T-helper 1 cell treated with Interleukin-12 subunit alpha and Interleukin-12 subunit beta and Interleukin-4 antibody, amounts not matched to agents 30 μg/mL and 1 μg/mL, for 36 hours (primary cell): Measurements from ENCODE around the gene SNX3.
"Not testable (repeated sequence)": the region's sequence is repeated elsewhere in the genome, so short reads cannot be mapped to it uniquely, and the experiment has no call there.

Experiments used
- H3K27ac Mint-ChIP-seq: one replicate; pipeline ENCODE4 v1.8.0; 2021; ENCODE audit warnings: mild to moderate bottlenecking, mixed read lengths
- H3K27me3 Mint-ChIP-seq: one replicate; pipeline ENCODE4 v1.8.0; 2021; ENCODE audit warnings: low read depth, mixed read lengths
- H3K36me3 Mint-ChIP-seq: one replicate; pipeline ENCODE4 v1.8.0; 2021; ENCODE audit warnings: low read depth, mixed read lengths
- H3K4me1 Mint-ChIP-seq: one replicate; pipeline ENCODE4 v1.8.0; 2021; ENCODE audit warnings: low read depth, mixed read lengths
- H3K4me3 Mint-ChIP-seq: one replicate; pipeline ENCODE4 v1.8.0; 2021; ENCODE audit warnings: mild to moderate bottlenecking, moderate library complexity, mixed read lengths
- H3K9me3 Mint-ChIP-seq: one replicate; pipeline ENCODE4 v1.8.0; 2021; ENCODE audit warnings: mixed read lengths

SNX3 gene

DNA sequence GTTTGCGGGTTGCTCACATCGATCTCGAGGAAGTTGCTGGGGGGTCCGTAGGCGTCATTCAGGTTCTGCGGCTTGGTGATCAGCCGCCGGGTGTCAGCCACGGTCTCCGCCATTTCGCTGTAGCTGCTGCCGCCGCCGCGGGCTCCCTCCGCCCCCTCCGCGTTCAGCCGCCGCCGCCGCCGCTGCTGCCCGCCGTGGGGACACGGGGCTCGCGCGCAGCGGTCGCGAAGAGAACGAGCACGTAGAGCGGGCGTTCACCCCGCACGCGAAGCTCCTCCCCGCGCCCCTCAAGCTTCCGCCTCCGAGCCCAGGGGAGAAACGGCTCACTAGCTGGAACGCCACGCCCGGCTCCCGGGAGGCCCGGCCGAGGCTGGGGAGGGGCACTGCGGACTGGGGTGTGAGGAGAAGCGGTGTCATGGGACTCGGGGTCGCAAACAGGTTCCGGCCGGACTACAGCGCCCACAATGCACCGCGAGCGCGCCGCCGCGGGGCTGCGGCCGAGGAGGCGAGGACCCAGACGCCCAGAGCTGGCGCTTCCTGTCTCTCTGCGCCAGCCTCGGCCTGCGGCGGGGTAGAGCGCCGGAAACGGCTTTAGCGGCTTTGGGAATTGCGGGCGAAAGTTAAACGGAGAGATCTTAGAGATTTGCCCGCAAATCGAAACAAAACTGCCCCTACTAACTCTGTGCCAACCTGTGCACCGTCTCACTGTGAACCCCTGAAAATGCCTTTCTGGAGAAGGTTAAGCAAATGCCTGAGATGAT, at the start of gene SNX3:
Gene SNX3 (minus strand): TSS at position 232 of the 761 bp plus-strand sequence. CDS start 119 bp downstream, at position 113.
- Mint-ChIP-seq H3K4me1 (peaks cover 19% of the 10 kb centered on the region), H3K9me3 (no peaks in the 10 kb centered on the region)

GRCh38 chr6:108309844-108310243, 49.0 kb upstream of the SNX3 start:
- Mint-ChIP-seq H3K4me1 (peaks cover 4% of the 10 kb centered on the region), H3K36me3 (no peaks in the 10 kb centered on the region)

More for the DNA sequence above, at the start of gene SNX3:
- Mint-ChIP-seq H3K27ac (peak within 1 kb of the TSS; percentile 85), H3K36me3 (peaks cover 5% of the 10 kb centered on the region), H3K4me3 (peak within 1 kb of the TSS; percentile 75), H3K27me3 (peaks cover 11% of the 10 kb centered on the region)

GRCh38 chr6:108308641-108309040, 47.8 kb upstream of the SNX3 start:
- H3K4me1 Mint-ChIP-seq, H3K9me3 Mint-ChIP-seq, H3K27me3 Mint-ChIP-seq, H3K27ac Mint-ChIP-seq, H3K36me3 Mint-ChIP-seq, H3K4me3 Mint-ChIP-seq: not testable (repeated sequence)

More at GRCh38 chr6:108309844-108310243, 49.0 kb upstream of the SNX3 start:
- H3K9me3 Mint-ChIP-seq, result no peaks in the 10 kb centered on the region
- no peak overlapping the region for H3K27ac Mint-ChIP-seq
- no peaks in the 10 kb centered on the region for H3K27me3 Mint-ChIP-seq
- no peak overlapping the region for H3K4me3 Mint-ChIP-seq

GRCh38 chr6:108304646-108305045, 43.8 kb upstream of the SNX3 start:
- no peaks in the 10 kb centered on the region for H3K36me3 Mint-ChIP-seq
- H3K27me3 Mint-ChIP-seq, result peaks cover 5% of the 10 kb centered on the region
- H3K4me1 Mint-ChIP-seq, result peaks cover 5% of the 10 kb centered on the region
- no peaks in the 10 kb centered on the region for H3K9me3 Mint-ChIP-seq
- no peak overlapping the region for H3K27ac Mint-ChIP-seq
- no peak overlapping the region for H3K4me3 Mint-ChIP-seq

- Mint-ChIP-seq H3K4me3 (no peak overlapping the region), H3K27me3 (peaks cover 5% of the 10 kb centered on the region), H3K4me1 (peaks cover 10% of the 10 kb centered on the region), H3K27ac (no peak overlapping the region), H3K9me3 (no peaks in the 10 kb centered on the region), H3K36me3 (no peaks in the 10 kb centered on the region)
Observed at GRCh38 chr6:108302386-108302785, 41.5 kb upstream of the SNX3 start.

DNA sequence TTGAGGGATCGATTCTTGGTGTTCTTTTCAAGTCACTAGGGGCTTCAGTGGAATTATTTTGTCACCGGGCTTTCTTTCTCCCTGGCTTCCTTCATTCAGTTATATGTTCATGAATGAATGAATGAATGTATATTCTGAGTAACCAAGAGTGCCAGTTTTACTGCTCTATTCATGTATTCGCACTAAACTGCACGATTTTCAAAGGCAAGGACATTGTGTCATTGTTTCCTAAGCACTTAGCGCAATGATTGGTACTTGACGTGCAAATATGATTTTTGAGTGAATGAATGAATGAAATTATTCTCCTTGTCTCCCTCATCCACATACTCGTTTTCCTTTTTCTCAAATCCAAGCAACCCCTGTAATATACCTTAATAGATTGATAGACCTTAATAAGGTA, 34.8 kb upstream of the SNX3 start:
- H3K4me3 Mint-ChIP-seq, result peak overlapping the region; percentile 93
- H3K4me1 Mint-ChIP-seq, result peaks cover 19% of the 10 kb centered on the region

GRCh38 chr6:108294727-108295625, 34.1 kb upstream of the SNX3 start, which contains the start of gene AFG1L:
Gene AFG1L, plus strand, starts transcription at chr6:108295054. Its CDS starts 26 bp downstream, at chr6:108295080.
- Mint-ChIP-seq H3K36me3 (peaks cover 2% of the 10 kb centered on the region), H3K4me3 (peak within 1 kb of the TSS; percentile 93), H3K27ac (peak within 1 kb of the TSS; percentile 99), H3K9me3 (no peaks in the 10 kb centered on the region), H3K27me3 (peaks cover 6% of the 10 kb centered on the region), H3K4me1 (peaks cover 19% of the 10 kb centered on the region)

More for the DNA sequence above, 34.8 kb upstream of the SNX3 start:
- Mint-ChIP-seq H3K9me3 (no peaks in the 10 kb centered on the region), H3K27me3 (peaks cover 6% of the 10 kb centered on the region), H3K36me3 (peaks cover 2% of the 10 kb centered on the region), H3K27ac (peak overlapping the region; percentile 99)

DNA sequence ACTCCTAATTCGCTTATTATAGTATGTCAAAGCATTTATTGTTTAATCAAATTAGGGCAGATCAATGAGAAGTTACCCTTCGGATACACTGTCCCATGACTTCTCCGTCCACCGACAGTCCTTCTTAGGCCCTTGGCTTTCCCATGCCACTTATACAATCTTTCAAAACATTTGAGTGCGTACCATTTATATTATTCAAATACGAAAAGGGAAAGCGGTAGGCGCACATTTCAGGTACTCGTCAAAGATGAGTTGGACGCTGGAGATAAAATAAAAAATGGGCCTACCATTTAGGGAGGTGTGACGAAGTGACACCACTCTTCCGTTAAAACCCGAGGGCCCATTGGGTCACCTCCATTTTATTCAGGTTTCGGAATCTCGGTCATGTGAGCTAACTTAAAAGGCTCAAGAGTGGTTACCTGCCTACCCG, 33.5 kb upstream of the SNX3 start:
- H3K27ac Mint-ChIP-seq, result peak overlapping the region; percentile 99
- peak overlapping the region; percentile 93 for H3K4me3 Mint-ChIP-seq
- H3K27me3 Mint-ChIP-seq, result peaks cover 6% of the 10 kb centered on the region
- H3K4me1 Mint-ChIP-seq, result peaks cover 17% of the 10 kb centered on the region
- peaks cover 2% of the 10 kb centered on the region for H3K36me3 Mint-ChIP-seq
- H3K9me3 Mint-ChIP-seq, result no peaks in the 10 kb centered on the region

DNA sequence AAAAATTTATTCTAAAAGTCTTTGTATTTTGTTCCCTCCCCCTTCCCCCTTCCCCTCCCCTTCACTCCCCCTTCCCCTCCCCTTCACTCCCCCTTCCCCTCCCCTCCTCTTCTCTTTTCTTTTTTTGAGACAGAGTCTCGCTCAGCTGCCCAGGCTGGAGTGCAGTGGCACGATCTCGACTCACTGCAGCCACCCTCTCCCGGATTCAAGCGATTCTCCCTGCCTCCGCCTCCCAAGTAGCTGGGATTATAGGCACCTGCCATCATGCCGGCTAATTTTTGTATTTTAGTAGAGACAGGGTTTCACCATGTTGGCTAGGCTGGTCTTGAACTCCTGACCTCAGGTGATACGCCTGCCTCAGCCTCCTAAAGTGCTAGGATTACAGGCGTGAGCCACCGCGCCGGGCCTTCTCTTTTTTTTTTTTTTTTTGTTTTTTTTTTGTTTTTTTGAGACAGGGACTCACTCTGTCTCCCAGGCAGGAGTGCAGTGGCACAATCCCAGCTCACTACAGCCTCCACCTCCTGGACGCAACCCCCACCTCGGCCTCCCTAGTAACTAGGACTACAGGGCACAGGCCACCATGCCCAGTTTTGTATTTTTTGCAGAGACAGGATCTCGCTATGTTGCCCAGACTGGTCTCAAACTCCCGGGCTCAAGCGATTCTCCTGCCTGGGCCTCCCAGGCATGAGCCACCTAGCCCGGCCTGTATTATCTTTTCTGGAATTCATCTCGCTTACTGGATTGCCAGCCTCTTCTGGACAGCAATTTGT, 32.9 kb upstream of the SNX3 start:
- peaks cover 6% of the 10 kb centered on the region for H3K27me3 Mint-ChIP-seq
- H3K4me1 Mint-ChIP-seq, result peaks cover 20% of the 10 kb centered on the region
- H3K27ac Mint-ChIP-seq, result peak overlapping the region; percentile 99
- H3K9me3 Mint-ChIP-seq, result no peaks in the 10 kb centered on the region
- peak overlapping the region; percentile 93 for H3K4me3 Mint-ChIP-seq
- H3K36me3 Mint-ChIP-seq, result peaks cover 2% of the 10 kb centered on the region

DNA sequence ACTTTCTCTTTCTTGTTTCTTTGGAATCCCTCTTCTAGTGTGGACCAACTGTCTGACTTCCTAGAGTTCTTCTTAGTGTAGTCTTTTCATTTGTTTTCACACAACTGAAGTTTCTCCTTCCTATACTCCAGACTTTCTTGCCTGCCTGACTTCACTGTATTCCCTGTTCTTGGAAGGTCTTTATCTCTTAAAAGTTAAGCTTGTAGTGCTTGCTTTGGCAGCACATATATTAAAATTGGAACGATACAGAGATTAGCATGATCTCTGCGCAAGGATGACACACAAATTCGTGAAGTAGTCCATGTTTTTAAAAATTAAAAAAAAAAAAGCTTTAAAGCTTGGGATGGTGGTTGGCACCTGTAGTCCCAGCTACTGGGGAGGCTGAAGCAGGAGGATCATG, 31.7 kb upstream of the SNX3 start:
- H3K4me3 Mint-ChIP-seq, H3K27ac Mint-ChIP-seq, H3K9me3 Mint-ChIP-seq, H3K36me3 Mint-ChIP-seq, H3K27me3 Mint-ChIP-seq: not testable (repeated sequence)
- H3K4me1 Mint-ChIP-seq, result peaks cover 24% of the 10 kb centered on the region

DNA sequence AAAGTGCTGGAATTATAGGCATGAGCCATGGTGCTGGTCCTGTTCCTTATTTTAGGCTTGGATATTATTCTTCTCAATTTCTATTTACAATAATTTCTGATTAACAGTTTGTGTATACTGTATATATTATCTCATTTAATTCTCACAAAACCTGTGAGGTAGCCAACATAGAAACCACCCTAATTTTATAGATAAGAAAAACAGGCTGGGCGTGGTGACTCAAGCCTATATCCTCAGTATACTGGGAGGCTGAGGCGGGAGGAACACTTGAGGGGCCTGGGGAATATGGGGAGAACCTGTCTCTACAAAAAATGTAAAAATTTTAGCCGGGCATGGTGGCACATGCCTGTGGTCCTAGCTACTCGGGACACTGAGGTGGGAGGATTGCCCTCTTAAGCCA, 30.3 kb upstream of the SNX3 start:
- Mint-ChIP-seq H3K27ac (no peak overlapping the region), H3K4me3 (no peak overlapping the region), H3K27me3 (peaks cover 6% of the 10 kb centered on the region), H3K36me3 (peaks cover 2% of the 10 kb centered on the region), H3K4me1 (peaks cover 31% of the 10 kb centered on the region), H3K9me3 (no peaks in the 10 kb centered on the region)

DNA sequence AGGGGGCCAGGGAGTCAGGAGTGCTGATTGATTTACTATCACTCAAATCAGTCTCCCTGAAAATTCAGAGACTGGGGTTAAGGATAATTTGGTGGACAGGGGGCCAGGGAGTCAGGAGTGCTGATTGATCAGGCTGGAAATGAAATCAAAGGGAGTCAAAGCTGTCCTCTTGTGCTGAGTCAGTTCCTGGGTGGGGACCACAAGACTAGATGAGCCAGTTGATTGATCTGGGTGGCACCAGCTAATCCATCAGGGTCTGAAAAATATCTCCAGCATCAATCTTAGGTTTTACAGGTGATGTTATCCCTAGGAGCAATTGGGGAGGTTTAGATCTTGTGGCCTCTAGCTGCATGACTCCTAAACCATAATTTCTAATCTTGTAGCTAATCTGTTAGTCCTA, 27.9 kb upstream of the SNX3 start:
- Mint-ChIP-seq H3K4me1 (peaks cover 23% of the 10 kb centered on the region), H3K27me3 (peaks cover 6% of the 10 kb centered on the region), H3K36me3 (peaks cover 2% of the 10 kb centered on the region), H3K4me3 (no peak overlapping the region), H3K9me3 (no peaks in the 10 kb centered on the region), H3K27ac (no peak overlapping the region)

GRCh38 chr6:108287373-108287772, 26.5 kb upstream of the SNX3 start:
- Mint-ChIP-seq H3K27ac (peak overlapping the region; percentile 38), H3K27me3 (peaks cover 5% of the 10 kb centered on the region), H3K4me3 (peak overlapping the region; percentile 59), H3K9me3 (no peaks in the 10 kb centered on the region), H3K36me3 (peaks cover 2% of the 10 kb centered on the region), H3K4me1 (peaks cover 23% of the 10 kb centered on the region)

- Mint-ChIP-seq H3K4me3 (no peak overlapping the region), H3K4me1 (peaks cover 22% of the 10 kb centered on the region), H3K9me3 (no peaks in the 10 kb centered on the region), H3K27me3 (peaks cover 6% of the 10 kb centered on the region), H3K36me3 (no peaks in the 10 kb centered on the region), H3K27ac (no peak overlapping the region)
Observed at GRCh38 chr6:108286366-108286765, 25.5 kb upstream of the SNX3 start.
